HG03060 (cell line): ENCODE data around the gene KCTD11.
"Not testable (repeated sequence)": the region's sequence is repeated elsewhere in the genome, so short reads cannot be mapped to it uniquely, and the experiment has no call there.

Experiments
- ATAC-seq: cut with Tn5 transposase; IDR thresholded peaks from one replicate; pipeline ENCODE4 v1.9.1; 2021; ENCODE audit warnings: low read depth, moderate number of reproducible peaks; ENCODE audit not compliant: unreplicated experiment

Gene KCTD11

DNA sequence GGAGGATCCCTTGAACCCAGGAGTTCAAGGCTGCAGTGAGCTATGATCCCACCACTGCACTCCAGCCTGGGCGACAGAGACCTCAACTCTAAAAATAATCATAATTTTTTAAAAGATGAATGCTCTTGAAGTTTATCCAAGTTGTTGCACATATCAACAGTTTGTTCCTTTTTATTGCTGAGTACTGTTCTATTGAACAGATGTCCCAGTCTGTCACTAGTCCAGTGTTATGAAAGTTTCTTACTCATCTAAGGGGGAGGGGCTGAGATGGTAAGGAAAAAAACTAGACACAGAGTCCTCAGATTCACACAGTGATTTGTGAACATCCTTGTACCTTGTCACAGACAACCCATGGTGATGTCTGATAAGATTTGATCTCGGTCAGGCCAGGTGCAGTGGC is 11.8 kb upstream of the KCTD11 start:
- no peak for ATAC-seq

- ATAC-seq = no peak
Observed at GRCh38 chr17:7341842-7342241, 10.1 kb upstream of the KCTD11 start.

DNA sequence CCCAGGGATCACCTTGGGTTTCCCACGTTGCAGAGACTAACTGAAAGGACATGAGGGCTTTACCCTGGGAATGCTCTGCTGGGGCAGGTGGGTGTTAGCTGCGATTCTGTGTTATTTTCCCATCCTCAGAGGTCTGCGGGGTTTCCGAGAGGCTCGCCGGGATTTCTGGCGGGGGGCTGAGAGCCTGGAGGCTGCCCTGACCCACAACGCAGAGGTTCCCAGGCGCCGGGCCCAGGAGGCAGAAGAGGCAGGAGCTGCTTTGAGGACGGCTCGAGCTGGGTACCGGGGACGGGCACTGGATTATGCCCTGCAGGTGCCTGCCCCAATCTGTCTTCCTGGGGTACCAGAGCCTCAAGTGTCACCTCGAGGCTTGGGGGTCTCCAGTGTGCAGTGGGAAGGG is 8.7 kb upstream of the KCTD11 start:
- ATAC-seq = no peak

DNA sequence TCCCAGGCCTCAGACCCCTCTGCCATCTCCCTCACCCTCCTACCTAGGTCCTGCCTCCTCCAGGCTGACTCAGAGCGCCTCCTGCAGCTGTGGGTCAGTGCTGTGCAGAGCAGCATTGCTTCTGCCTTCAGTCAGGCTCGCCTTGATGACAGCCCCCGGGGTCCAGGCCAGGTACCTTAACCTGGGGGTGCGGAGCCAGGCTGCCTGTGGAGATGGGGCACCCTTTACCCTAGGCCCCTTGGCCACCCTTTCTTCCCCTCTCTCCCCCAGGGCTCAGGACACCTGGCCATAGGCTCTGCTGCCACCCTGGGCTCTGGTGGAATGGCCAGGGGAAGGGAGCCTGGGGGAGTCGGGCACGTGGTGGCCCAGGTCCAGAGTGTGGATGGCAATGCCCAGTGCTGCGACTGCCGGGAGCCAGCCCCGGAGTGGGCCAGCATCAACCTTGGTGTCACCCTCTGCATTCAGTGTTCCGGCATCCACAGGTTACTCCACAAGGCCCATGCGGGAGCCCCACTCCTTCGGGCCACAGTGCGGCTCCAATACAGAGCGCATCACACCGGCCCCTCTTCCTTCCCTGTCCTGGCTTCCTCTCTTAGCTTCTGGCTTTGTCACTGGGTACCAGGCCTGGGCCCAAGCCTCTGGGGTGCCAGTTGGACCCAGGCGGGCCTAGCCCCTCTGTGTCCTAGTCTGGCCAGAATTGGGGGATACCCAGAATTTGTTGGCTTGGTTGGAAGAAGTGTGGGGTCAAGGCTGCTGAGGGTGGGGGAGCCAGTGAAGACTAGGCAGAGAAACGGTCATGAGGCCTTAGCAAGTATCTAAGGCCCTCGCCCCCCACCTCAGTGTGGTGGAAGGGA is 5.0 kb upstream of the KCTD11 start:
- ATAC-seq = no peak

DNA sequence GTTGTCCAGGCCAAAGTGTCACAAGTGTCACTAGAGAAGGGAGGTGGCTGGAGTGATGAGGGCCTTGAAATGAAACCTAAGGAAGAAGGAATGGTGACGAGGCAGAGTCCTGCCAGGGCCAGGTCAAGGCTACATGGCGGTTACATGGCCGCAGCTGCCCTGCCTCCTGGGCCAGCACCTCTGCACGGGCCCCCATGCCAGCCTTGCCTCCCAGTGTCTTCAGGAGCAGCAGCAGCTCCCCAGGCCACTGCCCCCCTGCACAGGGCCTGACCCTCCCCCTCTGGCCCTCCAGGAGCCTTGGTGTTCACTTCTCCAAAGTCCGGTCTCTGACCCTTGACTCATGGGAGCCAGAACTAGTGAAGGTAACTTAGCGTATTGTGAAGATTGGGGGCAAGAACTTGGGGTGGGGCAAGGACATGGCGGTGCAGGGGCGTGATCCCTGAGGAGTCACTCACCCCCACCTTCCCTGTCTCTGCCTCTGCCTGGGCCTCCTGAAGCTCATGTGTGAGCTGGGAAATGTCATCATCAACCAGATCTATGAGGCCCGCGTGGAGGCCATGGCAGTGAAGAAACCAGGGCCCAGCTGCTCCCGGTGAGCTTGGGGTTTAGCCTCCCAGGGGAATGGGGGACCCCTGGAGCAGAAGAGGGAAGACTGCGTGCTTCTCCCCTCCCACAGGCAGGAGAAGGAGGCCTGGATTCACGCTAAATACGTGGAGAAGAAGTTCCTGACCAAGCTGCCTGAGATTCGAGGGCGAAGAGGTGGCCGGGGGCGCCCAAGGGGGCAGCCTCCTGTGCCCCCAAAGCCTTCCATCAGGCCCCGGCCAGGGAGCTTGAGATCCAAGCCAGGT is 4.1 kb upstream of the KCTD11 start:
- ATAC-seq = no peak

DNA sequence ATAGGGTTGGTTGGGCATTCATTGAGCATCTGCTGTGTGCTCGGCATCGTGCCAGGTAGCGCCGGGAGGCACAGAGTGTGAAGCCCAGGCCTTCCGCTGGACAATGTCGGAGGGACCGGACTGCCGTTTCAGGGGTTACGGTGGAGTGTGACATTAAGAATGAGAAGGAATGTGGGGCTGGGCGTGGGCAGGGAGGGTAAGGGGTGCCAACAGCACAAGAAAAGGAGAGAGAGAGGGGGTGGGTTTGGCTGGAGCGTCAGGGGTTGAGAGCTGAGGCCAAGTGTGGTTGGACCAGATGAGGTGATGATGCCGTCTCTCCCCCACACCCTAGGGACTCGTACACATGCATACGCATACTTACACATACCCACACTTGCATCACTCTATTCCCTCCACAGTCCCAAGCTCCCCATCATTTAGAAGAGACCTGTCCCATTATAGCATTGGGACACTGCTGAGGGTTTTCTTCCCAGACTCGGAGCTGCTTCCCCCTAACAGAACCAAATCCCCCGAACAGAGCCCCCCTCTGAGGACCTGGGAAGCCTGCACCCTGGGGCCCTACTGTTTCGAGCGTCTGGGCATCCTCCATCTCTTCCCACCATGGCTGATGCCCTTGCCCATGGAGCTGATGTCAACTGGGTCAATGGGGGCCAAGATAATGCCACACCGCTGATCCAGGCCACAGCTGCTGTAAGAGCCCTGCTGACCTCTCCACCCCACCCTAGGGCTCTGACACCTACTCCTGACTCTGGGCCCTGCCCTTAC is 3.3 kb upstream of the KCTD11 start:
- no peak for ATAC-seq

- ATAC-seq = no peak
Observed at GRCh38 chr17:7352503-7352889, 534 bp downstream of the KCTD11 start.

DNA sequence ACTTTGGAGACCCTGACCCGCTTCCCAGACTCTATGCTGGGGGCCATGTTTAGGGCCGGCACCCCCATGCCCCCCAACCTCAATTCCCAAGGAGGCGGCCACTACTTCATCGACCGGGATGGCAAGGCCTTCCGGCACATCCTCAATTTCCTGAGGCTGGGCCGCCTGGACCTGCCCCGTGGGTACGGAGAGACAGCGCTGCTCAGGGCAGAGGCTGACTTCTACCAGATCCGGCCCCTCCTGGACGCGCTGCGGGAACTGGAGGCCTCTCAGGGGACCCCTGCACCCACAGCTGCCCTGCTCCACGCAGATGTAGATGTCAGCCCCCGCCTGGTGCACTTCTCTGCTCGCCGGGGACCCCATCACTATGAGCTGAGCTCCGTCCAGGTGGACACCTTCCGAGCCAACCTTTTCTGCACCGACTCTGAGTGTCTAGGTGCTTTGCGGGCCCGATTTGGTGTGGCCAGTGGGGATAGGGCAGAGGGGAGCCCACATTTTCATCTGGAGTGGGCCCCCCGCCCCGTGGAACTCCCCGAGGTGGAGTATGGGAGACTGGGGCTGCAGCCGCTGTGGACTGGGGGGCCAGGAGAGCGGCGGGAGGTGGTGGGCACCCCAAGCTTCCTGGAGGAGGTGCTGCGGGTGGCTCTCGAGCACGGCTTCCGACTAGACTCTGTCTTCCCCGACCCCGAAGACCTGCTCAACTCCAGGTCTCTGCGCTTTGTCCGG is 1.1 kb downstream of the KCTD11 start:
- no peak for ATAC-seq

DNA sequence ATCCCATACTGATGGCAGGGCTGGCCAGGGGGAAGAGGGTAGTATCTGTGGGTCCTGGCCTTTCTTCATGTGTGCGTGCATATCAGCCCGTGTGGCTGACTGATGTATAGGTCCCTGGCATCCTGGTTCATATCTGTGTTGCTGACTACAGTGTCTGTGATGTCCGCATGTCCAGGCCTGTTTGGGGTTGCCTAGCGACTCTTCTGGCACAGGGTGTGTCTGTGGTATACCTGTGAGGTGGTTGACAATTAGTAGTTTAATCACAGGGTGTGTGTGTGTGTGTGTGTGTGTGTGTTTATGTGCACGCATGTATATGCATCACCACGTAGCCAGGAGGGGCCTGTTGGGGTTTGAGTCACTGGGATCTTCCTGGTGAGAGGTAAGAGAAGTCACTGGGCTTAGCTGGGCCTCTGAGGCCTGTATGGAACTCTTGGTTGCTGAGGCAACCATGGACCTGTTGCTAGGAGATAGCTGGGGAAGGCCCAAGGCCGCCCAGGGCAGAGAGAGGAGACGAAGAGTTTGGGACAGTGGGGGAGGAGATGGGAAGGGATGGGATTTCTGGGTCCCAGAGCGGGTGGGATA is 2.4 kb downstream of the KCTD11 start:
- ATAC-seq = no peak

GRCh38 chr17:7355053-7355452 is 3.1 kb downstream of the KCTD11 start, which contains the start of gene TMEM95:
Gene TMEM95, plus strand, starts transcription at chr17:7355156. Its CDS starts 49 bp downstream, at chr17:7355205.
- ATAC-seq = no peak

- no peak for ATAC-seq
Observed at GRCh38 chr17:7355573-7355972, 3.6 kb downstream of the KCTD11 start.

GRCh38 chr17:7356072-7356549 is 4.1 kb downstream of the KCTD11 start:
- no peak for ATAC-seq

- ATAC-seq = no peak
Observed at GRCh38 chr17:7356756-7357155, 4.8 kb downstream of the KCTD11 start.

GRCh38 chr17:7357381-7357780 is 5.4 kb downstream of the KCTD11 start:
- no peak for ATAC-seq

GRCh38 chr17:7361906-7362305 is 9.9 kb downstream of the KCTD11 start:
- no peak for ATAC-seq

DNA sequence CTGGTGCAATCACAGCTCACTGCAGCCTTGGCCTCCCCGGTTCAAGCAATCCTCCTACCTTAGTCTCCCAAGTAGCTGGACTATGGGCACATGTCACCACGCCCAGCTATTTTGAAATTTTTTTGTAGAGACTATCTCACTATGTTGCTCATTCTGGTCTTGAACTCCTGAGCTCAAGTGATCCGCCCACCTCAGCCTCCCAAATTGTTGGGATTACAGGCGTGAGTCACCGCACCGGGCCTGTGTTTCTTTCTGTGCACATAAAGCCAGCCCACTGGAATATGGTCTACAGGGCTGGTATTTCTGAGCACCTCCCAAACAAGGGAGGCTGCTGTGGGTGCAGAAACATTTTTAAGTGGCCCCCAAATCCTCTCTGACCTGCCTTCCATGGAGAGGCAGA is 11.3 kb downstream of the KCTD11 start:
- ATAC-seq = no peak

GRCh38 chr17:7365963-7366362 is 14.0 kb downstream of the KCTD11 start:
- not testable (repeated sequence) for ATAC-seq

DNA sequence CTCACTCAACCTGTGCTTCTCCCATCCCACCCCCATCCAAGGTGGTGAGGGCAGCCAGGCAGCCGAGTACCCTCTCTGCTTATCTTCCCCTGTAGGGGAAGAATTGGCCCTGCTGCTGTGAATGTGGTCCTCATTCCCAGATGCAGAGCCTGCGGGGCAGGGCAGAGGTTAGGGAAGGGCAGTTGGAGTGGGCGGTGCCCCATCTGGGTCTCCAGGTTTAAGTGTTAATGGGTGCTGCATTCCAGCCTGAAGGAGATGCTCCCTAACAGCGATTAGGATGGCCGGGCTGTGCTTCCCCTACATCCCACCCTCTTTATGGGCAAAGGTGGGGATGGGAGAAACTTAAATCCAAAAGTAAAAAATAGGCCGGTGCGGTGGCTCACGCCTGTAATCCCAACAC is 15.1 kb downstream of the KCTD11 start:
- ATAC-seq = no peak

DNA sequence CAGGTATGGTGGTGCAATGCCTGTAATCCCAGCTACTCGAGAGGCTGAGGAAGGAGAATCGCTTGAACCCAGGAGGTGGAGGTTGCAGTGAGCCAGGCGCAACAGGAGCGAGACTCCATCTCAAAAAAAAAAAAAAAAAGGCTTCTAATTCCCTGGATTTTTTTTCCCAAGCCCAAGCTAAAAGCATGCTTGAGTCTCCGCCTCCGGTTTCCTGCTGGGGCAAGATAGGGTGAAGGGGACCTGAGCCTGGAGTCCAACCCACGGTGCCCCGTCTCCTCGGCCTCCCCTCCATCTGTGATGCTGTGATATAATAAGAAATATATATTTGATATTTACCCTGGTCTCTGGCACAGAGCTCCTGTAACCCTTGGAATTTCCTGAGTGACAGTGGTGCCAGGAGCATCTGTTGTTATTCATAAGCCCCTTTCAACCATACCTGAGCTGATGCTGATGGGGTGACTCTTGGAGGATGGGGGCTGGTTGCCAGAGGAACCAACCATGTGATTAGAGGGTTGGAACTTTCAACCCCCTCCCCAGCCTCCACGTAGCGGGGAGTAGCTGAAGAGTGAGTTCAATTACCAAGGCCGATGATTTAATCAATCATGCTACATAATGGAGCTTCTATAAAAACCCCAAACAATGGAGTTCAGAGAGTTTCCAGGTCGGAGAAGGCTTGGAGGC is 16.1 kb downstream of the KCTD11 start:
- no peak for ATAC-seq
